Fibroblast of the aortic adventitia (primary cell): Measurements from ENCODE around the gene PRG3. TPM values are rescaled to one million over a fixed set of nuclear protein-coding genes. Genes with fewer than 3 reads are reported as not detected.

ENCODE experiments used
- DNase-seq: peaks from one replicate; pipeline ENCODE4 v3.0.0-alpha.2; 2010; ENCODE audit warnings: low read depth
- H3K4me3 ChIP-seq: 2 replicates; pipeline ENCODE4 v1.5.1; 2011; ENCODE audit warnings: low read depth, mild to moderate bottlenecking, control low read depth, low read length, moderate library complexity
- CTCF ChIP-seq: IDR thresholded peaks from 2 replicates; pipeline ENCODE4 v1.5.1; 2011; ENCODE audit warnings: mild to moderate bottlenecking, low read length, control low read depth, inconsistent platforms; ENCODE audit not compliant: insufficient read depth
- total RNA-seq: library from RNA; depleted of rRNA; stranded (reverse); fragments of >200 nt; gene quantifications from 2 replicates; pipeline ENCODE4 v1.2.3, GENCODE V29; 2012; ENCODE audit warnings: low replicate concordance

The PRG3 gene
- total RNA-seq, 1 donor, result not detected

GRCh38 chr11:57396744-57397143 is 15.8 kb upstream of the PRG3 start:
- no peak for DNase-seq
- H3K4me3 ChIP-seq, result no peak overlapping the region
- no peak for TF ChIP-seq CTCF

- TF ChIP-seq CTCF, result no peak
- no peak for DNase-seq
- H3K4me3 ChIP-seq, result no peak overlapping the region
These were observed 15.1 kb upstream of the PRG3 start for GRCh38 chr11:57395905-57396623.

- no peak for TF ChIP-seq CTCF
- no peak for DNase-seq
- no peak overlapping the region for H3K4me3 ChIP-seq
These were observed 13.4 kb upstream of the PRG3 start for GRCh38 chr11:57394203-57394965.

- DNase-seq, result no peak
- no peak overlapping the region for H3K4me3 ChIP-seq
- TF ChIP-seq CTCF, result no peak
These were observed 11.8 kb upstream of the PRG3 start for GRCh38 chr11:57392763-57393105.

GRCh38 chr11:57392066-57392762 is 11.3 kb upstream of the PRG3 start:
- DNase-seq, result no peak

GRCh38 chr11:57391539-57391938 is 10.6 kb upstream of the PRG3 start:
- no peak overlapping the region for H3K4me3 ChIP-seq
- DNase-seq, result no peak
- no peak for TF ChIP-seq CTCF

More at GRCh38 chr11:57392066-57392762, 11.3 kb upstream of the PRG3 start:
- no peak for TF ChIP-seq CTCF
- no peak overlapping the region for H3K4me3 ChIP-seq
